Midbrain (tissue), 1 donor: Measurements from ENCODE around the gene HACL1.
"Not testable (repeated sequence)": the region's sequence is repeated elsewhere in the genome, so short reads cannot be mapped to it uniquely, and the experiment has no call there.

Source experiments
- DNase-seq: peaks from one replicate; lab custom pipeline; 2025; lab: John Stamatoyannopoulos, UW

HACL1 gene

DNA sequence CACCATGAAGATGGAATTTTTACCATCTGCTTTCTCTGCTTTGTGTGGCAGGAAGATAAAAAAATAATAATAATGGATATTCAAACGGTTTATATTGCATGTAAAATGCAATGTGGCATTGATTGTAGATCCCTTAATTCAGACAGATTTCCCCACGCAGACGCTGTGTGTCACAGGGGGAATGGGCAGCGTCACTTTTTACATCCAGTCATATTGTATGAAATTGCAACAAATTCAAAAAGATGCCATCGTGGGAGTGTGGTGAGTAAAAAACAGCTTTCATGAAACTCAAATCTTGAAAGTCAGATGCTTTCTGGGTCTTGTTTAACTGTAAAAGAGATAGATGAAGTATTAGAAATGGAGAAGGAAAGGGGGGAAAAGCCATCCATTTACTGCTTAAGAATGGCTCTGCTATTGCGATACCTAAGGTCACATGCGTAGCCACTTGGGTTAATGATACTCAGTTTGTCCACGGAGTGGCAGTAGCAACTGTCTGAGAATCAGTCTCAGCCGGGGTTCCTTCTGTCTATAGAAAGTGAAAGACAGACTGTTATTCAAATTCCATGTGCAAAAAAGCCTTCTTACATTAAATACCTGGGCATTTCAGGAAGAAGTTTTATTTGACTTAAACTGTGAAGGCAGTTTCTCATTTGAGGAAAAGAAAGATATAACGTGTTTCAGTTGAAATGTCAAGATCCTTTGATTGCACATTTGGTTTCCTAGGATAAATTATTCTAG lies 28.7 kb upstream of the HACL1 start:
- DNase-seq: peak; percentile 89

DNA sequence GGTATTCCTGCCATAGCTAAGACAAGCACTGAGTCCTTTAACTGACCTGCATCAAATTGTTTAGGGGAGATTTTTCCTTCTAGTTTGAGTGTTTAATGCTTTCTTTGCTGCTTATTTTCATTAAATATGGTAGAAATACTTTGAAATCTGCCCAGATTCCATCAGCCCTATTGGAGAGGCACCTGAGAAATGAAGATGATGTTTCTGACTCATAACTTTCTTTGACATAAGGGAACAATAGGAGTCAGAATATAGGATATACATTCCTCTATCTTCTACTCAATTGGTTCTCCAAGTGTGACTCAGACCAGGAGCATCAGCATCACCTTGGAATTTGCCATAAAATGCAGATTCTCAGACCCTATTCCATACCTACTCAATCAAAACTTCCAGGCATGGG lies 27.6 kb upstream of the HACL1 start:
- no peak for DNase-seq

DNA sequence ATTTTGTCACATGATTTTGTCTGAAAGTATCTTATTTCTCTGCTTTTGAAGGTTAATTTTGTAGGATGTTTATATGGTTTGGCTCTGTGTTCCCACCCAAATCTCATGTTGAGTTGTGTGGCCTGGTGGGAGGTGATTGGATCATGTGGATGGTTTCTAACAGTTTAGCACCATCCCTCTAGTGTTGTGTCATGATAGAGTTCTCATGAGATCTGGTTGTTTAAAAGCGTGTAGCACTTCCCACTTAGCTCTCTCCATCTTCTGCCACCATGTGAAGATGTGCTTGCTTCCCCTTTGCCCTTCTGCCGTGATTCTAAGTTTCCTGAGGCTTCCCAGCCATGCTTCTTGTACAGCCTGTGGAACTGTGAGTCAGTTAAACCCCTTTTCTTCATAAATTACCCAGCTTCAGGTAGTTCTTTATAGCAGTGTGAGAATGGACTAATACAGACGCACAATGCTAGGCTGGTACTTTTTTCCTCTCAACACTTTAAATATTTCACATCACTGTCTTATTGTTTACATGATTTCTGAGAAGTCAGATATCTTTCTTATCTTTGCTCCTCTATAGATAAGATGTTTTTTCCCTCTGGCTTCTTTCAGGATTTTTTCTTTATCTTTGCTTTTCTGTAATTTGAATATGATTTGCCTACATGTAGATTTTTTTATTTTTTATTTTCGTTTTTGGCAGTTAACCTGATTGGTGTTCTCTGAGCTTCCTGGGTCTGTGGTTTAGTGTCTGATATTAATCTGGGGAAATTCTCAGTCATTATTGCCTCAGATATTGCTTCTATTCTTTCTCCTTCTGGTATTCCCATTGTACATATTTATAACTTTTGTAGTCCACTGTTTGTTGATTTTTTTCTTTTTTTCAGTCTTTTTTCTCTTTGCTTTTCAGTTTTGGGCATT lies 22.4 kb upstream of the HACL1 start:
- DNase-seq: no peak

DNA sequence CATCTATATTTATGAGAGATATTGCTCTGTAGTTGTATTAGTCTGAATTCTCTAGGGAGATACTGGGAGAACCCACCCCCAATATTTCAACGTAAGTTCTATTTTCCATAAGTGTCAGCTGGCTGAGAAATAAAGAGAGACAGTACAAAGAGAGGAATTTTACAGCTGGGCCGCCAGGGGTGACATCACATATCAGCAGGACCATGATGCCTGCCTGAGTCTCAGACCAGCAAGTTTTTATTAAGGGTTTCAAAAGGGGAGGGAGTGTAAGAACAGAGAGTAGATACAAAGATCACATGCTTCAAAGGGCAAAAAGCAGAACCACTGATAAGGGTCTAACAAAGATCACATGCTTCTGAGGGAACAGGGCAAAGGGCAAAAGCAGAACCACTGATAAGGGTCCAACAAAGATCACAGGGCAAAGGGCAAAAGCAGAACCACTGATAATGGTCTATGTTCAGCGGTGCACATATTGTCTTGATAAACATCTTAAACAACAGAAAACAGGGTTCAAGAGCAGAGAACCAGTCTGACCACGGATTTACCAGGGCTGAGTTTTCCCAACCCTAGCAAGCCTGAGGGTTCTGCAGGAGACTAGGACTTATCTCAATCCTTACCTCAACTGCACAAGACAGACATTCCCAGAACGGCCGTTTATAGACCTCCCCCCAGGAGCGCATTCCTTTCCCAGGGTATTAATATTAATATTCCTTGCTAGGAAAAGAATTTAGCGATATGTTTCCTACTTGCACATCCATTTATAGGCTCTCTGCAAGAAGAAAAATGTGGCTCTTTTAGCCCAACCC lies 18.5 kb upstream of the HACL1 start:
- not testable (repeated sequence) for DNase-seq

DNA sequence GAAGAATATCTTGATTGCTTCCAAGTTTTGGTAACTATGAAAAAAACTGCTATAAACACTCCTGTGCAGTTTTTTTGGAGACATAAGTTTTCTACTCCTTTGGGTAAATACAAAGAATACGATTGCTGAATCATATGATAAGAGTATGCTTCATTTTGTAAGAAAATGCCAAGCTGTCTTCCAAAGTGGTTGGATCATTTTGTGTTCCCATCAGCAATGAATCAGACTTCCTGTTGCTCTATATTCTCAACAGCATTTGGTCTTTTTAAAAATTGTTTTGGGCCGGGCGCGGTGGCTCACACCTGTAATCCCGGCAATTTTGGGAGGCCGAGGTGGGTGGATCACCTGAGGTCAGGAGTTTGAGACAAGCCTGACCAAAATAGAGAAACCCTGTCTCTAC lies 14.7 kb upstream of the HACL1 start:
- no peak for DNase-seq

DNA sequence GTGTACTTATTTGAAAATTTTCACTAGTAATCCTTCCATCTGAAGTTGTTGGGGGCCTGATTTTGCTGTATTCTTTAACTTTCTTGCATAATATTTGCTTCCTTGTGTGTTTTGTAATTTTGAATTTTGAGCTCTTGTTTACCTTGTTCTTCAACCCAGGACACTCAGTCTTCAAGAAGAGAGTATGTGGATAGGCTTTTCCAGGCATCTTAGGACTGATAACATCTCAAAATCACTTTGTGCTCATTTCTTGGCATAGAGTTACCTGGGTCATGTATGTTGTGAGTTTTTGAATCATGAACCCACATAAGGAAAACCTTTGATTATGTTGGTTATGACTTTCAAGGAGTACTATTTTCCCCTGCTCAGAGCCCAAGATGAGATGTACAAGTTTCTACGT lies 13.6 kb upstream of the HACL1 start:
- no peak for DNase-seq

DNA sequence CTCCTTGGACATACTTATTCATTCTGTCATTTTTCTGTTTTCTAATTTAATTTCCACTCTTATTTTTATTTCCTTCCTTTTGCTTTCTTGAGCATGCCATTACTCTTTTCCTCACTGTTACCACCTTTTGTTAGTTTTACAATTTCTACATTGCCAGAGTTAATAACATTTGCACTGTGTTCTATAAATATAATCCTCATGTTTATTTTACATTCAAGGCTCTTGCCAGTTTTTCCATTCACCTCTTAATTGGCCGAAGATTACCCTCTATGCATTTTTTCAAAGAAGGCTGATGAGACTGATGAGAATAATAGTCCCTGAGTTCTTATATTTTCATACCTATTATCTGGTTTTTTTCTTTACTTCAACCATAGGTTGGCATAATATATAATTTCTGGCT lies 10.6 kb upstream of the HACL1 start:
- no peak for DNase-seq

DNA sequence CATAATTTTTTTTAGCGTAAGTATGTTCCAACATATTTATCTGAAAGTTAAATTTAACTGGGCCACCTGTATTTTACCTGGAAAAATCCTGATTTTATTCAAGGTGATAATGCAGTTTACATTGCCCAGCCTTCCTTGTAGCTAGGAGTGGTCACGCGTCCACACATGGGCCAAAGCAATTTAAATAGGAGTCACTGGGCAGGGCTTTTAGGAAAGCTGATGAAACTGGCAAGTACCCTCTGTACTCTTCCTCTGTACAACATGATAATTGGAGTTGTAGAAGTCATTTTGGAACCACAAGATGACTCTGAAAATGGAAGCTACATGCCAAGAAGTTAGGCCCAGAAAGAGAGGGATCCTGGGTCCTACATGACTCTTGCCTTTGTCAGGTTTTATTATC lies 9.6 kb upstream of the HACL1 start:
- no peak for DNase-seq

DNA sequence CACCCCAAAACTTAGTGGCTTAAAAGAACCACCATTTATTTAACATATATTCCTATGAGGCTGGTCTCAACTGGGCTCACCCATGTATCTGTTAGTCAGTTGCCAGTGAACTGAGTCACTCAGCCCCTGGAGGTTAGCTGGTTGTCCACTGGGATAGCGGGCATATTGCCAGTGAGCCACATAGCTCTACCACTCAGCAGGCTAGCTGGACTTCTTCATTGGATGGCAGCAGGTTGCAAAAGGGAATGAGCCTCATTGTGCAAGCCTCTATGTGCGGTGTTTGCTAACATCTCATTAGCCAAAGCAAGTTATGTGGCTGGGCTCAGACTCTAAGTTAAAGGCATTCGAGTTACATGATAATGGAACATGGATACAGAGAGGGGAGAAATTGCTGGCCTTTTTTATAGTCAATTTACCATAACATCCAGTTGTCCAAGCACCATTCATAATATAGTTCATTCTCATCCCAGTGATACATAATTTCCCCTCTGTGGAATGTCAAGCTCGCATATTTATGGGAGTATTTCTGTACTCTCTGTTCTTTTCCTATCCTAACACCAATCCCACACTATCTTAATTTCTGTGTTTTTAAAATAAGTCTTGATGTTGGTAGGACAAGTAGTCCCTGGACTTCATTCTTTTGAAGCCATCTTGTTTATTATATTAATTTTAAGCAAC lies 8.9 kb upstream of the HACL1 start:
- no peak for DNase-seq

DNA sequence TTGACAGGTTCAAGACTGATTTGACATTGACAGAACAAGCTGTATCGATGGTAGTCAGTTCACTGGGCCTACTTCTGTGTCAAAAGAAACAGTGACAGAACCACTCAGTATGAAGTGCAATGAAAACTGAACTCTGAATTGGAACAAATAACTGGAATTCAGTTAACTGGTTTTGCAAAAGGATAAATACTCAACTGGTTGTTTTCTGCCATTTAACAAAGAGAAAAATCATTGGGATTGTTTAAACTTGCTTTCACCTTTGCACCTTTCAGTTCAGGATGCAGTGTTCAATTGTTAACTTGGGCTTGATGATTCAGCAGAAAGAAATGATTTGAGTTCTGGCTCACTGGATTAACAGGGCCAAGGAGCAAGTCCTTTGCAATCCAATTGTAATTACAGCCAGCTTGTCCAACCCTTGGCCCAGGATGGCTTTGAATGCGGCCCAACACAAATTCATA lies 5.1 kb upstream of the HACL1 start:
- DNase-seq: no peak

DNA sequence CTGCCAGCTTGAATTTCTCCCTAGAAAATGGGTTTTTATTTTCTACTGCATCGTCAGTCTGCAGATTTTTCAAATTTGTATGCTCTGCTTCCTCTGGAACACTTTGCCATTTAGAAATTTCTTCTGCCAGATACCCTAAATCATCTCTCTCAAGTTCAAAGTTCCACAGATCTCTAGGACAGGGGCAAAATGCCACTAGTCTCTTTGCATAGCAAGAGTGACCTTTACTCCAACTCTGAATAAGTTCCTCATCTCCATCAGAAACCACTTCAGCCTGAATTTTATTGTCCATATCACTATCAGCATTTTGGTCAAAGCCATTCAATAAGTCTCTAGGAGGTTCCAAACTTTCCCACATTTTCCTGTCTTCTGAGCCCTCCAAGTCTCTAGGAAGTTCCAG lies 3.2 kb upstream of the HACL1 start:
- DNase-seq: not testable (repeated sequence)

DNA sequence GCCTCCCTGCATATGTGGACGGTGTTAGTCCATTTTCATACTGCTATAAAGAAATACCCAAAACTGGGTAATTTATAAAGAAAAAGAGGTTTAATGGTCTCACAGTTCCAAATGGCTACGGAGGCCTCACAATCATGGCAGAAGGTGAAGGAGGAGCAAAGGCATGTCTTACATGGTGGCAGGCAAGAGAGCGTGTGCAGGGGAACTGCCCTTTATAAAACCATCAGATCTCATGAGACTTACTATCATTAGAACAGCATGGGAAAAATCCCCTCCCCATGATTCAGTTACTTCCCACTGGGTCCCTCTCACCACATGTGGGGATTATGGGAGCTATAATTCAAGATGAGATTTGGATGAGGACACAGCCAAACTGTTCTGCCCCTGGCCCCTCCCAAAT lies 1.4 kb upstream of the HACL1 start:
- not testable (repeated sequence) for DNase-seq

DNA sequence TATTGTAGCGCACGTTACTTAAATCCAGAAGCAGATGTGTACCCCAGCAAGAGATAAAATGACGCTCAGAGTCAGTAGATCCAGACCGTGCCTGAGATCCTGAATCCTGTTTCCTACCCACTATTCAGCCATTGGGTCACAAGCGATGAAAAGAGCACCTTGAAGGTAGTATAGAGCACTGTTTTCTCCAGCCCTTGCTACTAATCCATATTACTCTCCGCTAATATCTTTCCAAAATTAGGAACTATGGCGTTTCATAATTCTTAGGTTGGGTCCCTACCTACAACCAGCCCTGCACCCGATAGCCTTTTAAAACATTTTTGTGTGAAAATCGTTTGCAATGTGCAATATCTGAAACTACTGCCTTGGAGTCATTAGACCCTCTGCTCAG lies 772 bp upstream of the HACL1 start:
- no peak for DNase-seq

DNA sequence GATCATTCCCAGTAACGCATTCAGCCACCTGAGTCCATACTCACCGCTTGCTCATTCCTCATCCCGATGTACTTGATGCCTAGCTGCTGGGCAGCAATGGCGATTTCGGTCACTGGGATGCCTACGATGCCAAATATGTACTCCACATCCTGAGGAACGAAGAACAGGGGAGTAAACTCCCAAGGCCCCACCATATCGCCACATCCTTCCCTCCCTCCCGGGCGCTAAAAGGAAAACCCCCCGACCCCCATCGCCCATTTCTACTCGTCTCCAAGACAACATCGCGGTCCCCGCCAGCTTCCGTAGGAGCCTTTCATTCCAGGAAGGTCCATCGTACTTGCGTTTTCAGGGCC lies 347 bp downstream of the HACL1 start:
- DNase-seq: no peak

DNA sequence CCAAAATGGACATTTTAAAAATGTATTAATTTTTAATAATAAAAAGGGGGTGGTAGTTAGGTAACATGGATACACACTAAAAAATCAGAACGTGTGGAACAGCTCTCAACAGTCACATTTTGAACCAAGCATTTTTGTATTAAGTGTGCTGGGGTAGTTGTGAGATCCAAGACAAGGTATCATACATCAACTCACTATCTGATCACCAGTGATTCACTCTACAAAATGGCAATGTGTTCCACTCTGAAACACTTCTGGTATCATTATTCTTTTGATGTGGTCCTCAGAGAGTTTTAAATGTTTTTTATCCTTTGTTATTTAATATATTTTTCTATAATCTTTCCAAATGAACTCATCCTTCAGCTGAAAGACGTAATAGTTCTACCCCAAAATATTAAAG lies 5.4 kb downstream of the HACL1 start:
- DNase-seq: no peak

DNA sequence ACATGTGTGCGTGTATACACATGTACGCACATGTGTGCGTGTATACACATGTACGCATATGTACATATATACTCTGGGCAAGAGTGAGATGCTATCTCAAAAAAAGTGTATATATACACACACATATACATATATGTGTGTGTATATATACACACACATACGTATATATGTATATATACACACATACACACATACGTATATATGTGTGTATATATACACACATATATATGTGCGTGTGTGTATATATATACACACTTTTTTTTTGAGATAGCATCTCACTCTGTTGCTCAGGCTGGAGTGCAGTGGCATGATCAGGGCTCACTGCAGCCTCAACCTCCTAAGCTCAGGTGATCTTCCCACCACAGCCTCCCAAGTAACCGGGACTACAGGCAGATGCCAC lies 8.4 kb downstream of the HACL1 start:
- no peak for DNase-seq

DNA sequence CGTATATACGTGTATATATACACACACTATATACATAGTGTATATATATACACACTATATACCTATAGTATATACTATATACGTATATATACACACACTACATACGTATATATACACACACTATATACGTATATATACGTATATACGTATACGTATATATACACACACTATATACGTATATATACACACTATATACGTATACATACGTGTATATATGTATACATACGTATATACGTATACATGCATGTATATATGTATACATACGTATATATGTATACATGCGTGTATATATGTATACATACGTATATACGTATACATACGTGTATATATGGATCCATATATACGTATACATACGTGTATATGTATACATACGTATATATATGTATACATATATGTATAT lies 9.4 kb downstream of the HACL1 start:
- no peak for DNase-seq

DNA sequence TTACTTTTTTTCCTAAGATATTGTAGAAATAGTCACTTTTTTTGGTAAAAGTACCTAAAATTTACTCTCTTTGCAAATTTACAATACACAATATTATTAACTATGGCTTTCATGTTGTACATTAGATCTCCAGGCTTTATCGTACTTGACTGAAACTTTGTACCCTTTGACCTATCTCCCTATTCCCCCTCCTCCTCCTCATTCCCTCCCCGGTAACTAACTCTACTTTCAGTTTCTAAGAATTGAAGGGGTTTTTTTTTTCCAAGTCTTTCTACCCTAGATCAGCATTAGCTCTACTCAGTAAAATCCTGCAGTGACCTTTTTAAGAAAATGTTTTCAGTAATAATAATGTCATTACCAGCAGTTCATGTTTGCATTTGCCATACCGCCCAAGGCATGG lies 10.1 kb downstream of the HACL1 start:
- no peak for DNase-seq

DNA sequence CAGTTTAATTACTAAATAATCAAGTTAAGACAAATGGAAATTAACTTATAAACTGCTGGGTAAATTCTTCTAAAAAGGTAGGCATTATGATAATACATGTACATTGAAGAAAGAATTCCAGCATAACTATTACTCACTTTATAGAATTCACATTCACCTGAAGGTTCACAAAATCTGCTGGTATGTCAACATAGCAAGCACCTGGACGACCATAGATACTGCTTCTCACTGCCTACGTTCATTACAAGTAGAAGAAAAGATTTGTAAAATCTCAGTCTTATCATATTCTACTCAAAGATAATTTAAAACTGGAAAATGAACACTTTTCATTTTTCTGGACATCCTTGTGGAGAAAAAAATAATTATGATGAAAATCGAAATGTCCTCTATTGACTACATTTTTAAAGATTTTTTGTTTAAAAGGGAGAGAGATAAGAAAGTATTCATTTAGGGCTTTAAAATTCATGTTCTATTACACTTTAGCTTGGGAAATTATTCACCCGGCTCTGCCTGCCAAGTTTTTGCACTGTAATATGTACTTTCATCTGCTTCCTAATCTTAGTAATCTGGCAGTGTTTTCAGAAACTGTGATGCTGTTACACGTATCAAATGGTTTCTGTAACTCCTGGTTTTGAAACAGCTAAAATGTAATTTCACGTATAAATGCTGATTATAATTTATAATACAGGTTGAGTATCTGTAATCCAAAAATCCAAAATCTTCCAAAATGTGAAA lies 16.1 kb downstream of the HACL1 start:
- DNase-seq: no peak

DNA sequence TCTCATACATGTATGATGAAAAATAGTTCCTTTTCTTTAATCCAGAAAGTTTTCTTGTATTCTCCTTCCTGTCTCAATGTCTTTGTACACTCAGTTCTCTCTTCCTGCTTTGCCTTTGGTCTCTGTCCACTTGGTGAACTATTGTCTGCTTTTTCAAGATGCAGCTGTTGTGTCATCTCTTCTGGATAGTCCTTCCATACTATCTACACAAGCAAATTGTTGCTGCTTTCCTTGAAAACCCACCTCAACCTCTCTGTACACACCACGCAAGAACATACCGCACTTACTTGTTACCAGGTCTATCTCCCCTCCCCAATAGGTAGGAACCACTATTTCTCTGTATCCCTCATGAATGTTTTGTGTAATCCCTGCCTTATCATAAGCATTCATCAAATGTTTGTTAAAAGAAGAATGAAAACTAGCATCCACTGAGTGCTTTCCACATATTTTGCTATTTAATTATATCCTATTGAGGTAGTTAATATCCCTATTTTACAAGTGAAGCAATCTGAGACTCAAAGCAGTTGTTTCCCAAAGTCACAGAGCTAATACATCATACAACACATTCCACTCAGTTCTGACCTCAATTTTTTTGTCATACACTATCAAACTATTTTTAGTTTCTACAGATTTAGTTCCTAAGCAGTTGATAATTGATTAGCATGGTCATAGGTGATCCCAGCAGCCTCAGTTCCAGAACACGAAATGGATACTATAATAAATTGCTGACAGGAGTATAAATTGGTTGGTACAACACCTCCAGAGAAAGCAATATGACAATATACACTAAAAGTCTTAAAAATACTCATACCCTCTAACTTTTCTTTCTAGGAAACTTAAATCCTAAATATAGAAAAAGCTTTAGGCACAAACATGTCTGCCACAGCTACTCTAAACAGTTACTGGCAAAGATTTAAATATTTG lies 19.6 kb downstream of the HACL1 start:
- no peak for DNase-seq
